Stimulated activated CD4-positive, alpha-beta T cell treated with anti-CD3 and anti-CD28 coated beads, Interleukin-1b, Interleukin-23, amount 100 ng/mL, for 1 hour (primary cell): ENCODE results near the gene BTD.

Experiments used
- DNase-seq, 2 donors: peaks; one replicate each; pipeline ENCODE4 v3.0.0-alpha.2; 2020; ENCODE audit warnings: low read depth in 2 of 2

The BTD gene

GRCh38 chr3:15665510-15666150, 64.1 kb downstream of the BTD start:
- no peak for DNase-seq

GRCh38 chr3:15666277-15666676, 64.7 kb downstream of the BTD start:
- no peak for DNase-seq

- DNase-seq: no peak
These were observed 65.9 kb downstream of the BTD start for GRCh38 chr3:15667484-15667883.

- no peak for DNase-seq
These were observed 72.0 kb downstream of the BTD start for GRCh38 chr3:15673536-15673935.

- no peak for DNase-seq
These were observed 74.7 kb downstream of the BTD start for GRCh38 chr3:15676259-15676658.

- DNase-seq: no peak
These were observed 77.8 kb downstream of the BTD start for GRCh38 chr3:15679306-15679705.

GRCh38 chr3:15681668-15682067, 80.1 kb downstream of the BTD start:
- no peak for DNase-seq

GRCh38 chr3:15682561-15683185, 81.1 kb downstream of the BTD start:
- DNase-seq: no peak

GRCh38 chr3:15683253-15683652, 81.7 kb downstream of the BTD start:
- DNase-seq: no peak

GRCh38 chr3:15685927-15686326, 84.4 kb downstream of the BTD start:
- DNase-seq: no peak

- DNase-seq: no peak
These were observed 88.7 kb downstream of the BTD start for GRCh38 chr3:15690230-15690629.

- no peak for DNase-seq
These were observed 89.2 kb downstream of the BTD start for GRCh38 chr3:15690748-15691147.

GRCh38 chr3:15693355-15693754, 91.8 kb downstream of the BTD start:
- DNase-seq: no peak

- DNase-seq: no peak
These were observed 93.1 kb downstream of the BTD start for GRCh38 chr3:15694628-15695027.
